SH-SY5Y (cell line): ENCODE results near the gene TBC1D19.

Experiments used
- GATA2 ChIP-seq: IDR thresholded peaks from 2 replicates; pipeline ENCODE4 v1.6.1; 2011; ENCODE audit warnings: mild to moderate bottlenecking, low read depth, low read length
- GATA3 ChIP-seq: IDR thresholded peaks from 2 replicates; pipeline ENCODE4 v1.6.1; 2011; ENCODE audit warnings: low read depth, mild to moderate bottlenecking, low read length, moderate library complexity

GRCh38 chr4:26570596-26570995, 13.3 kb upstream of the TBC1D19 start:
- TF ChIP-seq GATA2: no peak
- TF ChIP-seq GATA3: no peak
